ENCODE measurements around the gene MUC21. TPM values are rescaled to one million over a fixed set of nuclear protein-coding genes. Genes with fewer than 3 reads are reported as not detected.

MUC21 gene
- total RNA-seq (ENCODE audit: unreplicated experiment), result not detected
- long read RNA-seq, result 0 reads

DNA sequence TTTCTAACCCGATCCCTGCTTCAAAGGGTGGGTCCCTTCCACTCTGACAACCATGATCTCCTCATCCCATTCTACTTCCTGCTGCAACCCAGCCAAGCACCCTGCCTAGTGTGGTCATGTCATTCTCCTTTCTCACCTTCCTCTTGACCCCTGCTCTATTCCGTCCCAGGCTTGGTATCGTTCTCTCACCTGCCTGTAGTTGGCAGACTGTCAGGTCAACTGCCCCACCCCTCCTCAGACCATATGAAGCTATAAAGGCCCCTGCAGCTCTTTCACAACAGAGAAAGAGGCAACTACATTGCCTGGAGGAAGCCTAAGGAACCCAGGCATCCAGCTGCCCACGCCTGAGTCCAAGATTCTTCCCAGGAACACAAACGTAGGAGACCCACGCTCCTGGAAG is at the start of gene MUC21:
Gene MUC21 (plus strand): TSS at position 280 of the 400 bp plus-strand sequence. CDS start 241 bp downstream, outside the sequence.
- peaks cover 5% of the 10 kb centered on the region for H3K36me3 Mint-ChIP-seq (ENCODE audit: unreplicated experiment)

DNA sequence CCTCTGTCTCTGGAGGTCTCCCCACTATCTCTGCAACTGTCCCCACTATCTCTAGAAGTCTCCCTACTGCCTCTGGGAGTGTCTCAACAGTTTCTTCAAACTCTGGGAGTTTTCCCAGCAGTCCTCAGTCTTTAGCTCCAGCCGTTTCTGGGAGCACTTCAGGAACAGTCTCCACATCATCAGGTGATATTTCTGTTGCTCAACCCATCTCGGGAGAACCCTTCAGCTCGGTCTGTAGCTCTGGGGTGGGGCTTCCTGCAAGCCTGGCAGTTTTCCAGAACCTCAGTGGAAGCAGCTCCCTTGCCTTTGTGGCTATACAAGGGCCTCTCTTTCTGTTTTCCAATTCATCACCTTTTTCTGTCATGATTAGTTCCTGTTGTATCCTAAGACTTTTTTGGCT is 48.5 kb upstream of the MUC21 start:
- TF ChIP-seq, protein P1, sequence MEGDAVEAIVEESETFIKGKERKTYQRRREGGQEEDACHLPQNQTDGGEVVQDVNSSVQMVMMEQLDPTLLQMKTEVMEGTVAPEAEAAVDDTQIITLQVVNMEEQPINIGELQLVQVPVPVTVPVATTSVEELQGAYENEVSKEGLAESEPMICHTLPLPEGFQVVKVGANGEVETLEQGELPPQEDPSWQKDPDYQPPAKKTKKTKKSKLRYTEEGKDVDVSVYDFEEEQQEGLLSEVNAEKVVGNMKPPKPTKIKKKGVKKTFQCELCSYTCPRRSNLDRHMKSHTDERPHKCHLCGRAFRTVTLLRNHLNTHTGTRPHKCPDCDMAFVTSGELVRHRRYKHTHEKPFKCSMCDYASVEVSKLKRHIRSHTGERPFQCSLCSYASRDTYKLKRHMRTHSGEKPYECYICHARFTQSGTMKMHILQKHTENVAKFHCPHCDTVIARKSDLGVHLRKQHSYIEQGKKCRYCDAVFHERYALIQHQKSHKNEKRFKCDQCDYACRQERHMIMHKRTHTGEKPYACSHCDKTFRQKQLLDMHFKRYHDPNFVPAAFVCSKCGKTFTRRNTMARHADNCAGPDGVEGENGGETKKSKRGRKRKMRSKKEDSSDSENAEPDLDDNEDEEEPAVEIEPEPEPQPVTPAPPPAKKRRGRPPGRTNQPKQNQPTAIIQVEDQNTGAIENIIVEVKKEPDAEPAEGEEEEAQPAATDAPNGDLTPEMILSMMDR (IDR thresholded peaks at IDR 0.05; ENCODE audit: partially characterized antibody, unreplicated experiment), result no peak
- H3K27me3 Mint-ChIP-seq (ENCODE audit: unreplicated experiment), result peaks cover 4% of the 10 kb centered on the region
- no peak for DNase-seq
- no peaks in the 10 kb centered on the region for H3K4me1 Mint-ChIP-seq (ENCODE audit: low read depth, unreplicated experiment)
- H3K36me3 Mint-ChIP-seq (ENCODE audit: unreplicated experiment), result peaks cover 12% of the 10 kb centered on the region
- peaks cover 5% of the 10 kb centered on the region for H3K9me3 Mint-ChIP-seq (ENCODE audit: unreplicated experiment)
- no peak overlapping the region for H3K4me3 Mint-ChIP-seq (ENCODE audit: unreplicated experiment)
- no peak overlapping the region for H3K27ac Mint-ChIP-seq (ENCODE audit: unreplicated experiment)

More for the DNA sequence above, at the start of gene MUC21:
- no peak within 1 kb of the TSS for H3K4me3 Mint-ChIP-seq (ENCODE audit: unreplicated experiment)
- H3K27me3 Mint-ChIP-seq (ENCODE audit: unreplicated experiment), result no peaks in the 10 kb centered on the region
- H3K9me3 Mint-ChIP-seq (ENCODE audit: unreplicated experiment), result no peaks in the 10 kb centered on the region
- TF ChIP-seq, protein P1 (IDR thresholded peaks at IDR 0.05; ENCODE audit: partially characterized antibody, unreplicated experiment), result no peak
- H3K27ac Mint-ChIP-seq (ENCODE audit: unreplicated experiment), result no peak within 1 kb of the TSS
- DNase-seq, result no peak
- H3K4me1 Mint-ChIP-seq (ENCODE audit: low read depth, unreplicated experiment), result no peaks in the 10 kb centered on the region

DNA sequence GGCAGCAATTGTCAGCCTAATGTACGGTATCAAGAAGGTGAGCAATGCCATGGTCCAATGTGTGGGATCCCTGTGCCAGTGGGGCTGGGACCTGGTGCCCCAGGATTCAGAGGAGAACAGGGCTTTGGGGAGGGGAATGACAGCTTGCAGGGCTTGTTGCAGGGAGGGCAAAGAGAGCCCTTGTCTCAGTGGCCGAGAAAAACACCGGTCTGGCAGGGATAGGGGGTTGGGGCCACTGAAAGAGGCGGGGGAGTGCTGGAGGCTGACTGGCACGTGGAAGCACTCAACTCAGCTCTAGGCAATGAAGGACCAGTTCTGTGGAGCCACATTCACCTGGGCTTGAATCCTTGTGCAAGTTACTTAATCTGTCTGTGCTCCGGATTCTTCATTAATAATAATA is 46.3 kb upstream of the MUC21 start:
- H3K27me3 Mint-ChIP-seq (ENCODE audit: unreplicated experiment), result peaks cover 4% of the 10 kb centered on the region
- no peak for DNase-seq
- H3K4me3 Mint-ChIP-seq (ENCODE audit: unreplicated experiment), result no peak overlapping the region
- H3K9me3 Mint-ChIP-seq (ENCODE audit: unreplicated experiment), result peaks cover 5% of the 10 kb centered on the region
- H3K27ac Mint-ChIP-seq (ENCODE audit: unreplicated experiment), result no peak overlapping the region
- TF ChIP-seq, protein P1 (IDR thresholded peaks at IDR 0.05; ENCODE audit: partially characterized antibody, unreplicated experiment), result no peak
- H3K4me1 Mint-ChIP-seq (ENCODE audit: low read depth, unreplicated experiment), result no peaks in the 10 kb centered on the region
- H3K36me3 Mint-ChIP-seq (ENCODE audit: unreplicated experiment), result peaks cover 8% of the 10 kb centered on the region

DNA sequence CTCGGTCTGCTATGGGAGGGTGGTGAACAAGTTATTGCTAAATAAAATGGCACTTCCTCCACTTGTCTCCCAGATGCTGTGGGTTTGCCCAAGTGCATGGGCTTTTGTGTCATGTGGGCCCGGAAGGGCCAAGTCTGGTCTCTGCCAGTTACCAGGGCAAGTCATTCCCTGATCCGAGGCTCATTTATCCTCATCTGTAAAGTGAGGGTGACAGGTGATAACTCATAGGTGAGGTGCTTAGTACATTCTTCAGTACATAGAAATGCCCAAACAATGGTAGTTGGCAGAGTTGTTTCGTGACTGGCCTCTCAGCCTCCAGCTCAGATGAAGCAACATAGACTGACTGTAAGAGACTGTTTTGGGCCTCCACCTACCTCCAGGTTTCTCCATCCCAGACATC is 44.8 kb upstream of the MUC21 start:
- peaks cover 6% of the 10 kb centered on the region for H3K9me3 Mint-ChIP-seq (ENCODE audit: unreplicated experiment)
- no peak overlapping the region for H3K27ac Mint-ChIP-seq (ENCODE audit: unreplicated experiment)
- no peak for DNase-seq
- TF ChIP-seq, protein P1 (IDR thresholded peaks at IDR 0.05; ENCODE audit: partially characterized antibody, unreplicated experiment), result no peak
- H3K27me3 Mint-ChIP-seq (ENCODE audit: unreplicated experiment), result peaks cover 2% of the 10 kb centered on the region
- H3K4me3 Mint-ChIP-seq (ENCODE audit: unreplicated experiment), result no peak overlapping the region
- no peaks in the 10 kb centered on the region for H3K4me1 Mint-ChIP-seq (ENCODE audit: low read depth, unreplicated experiment)
- peaks cover 3% of the 10 kb centered on the region for H3K36me3 Mint-ChIP-seq (ENCODE audit: unreplicated experiment)

DNA sequence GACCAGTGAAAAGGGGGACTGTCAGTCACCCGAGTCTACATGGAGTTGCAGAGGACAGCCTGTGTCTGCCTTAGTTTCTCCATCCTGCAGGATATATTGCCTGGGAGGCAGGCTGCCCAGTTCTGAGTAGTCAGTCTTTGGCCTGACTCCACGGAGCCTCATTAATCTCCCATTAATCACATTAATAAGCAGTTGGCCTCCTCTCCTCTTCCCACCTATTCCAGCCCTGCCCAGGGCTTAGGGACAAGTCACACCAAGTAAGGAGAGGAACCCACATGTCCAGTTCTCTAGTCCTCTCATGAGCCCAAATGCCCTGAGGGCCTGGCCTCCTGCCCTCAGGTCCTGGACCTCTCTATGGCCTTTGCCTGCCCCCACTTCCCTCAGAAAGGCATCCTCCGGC is 44.0 kb upstream of the MUC21 start:
- peaks cover 2% of the 10 kb centered on the region for H3K27me3 Mint-ChIP-seq (ENCODE audit: unreplicated experiment)
- H3K4me1 Mint-ChIP-seq (ENCODE audit: low read depth, unreplicated experiment), result no peaks in the 10 kb centered on the region
- no peak overlapping the region for H3K27ac Mint-ChIP-seq (ENCODE audit: unreplicated experiment)

More for the DNA sequence above, 44.0 kb upstream of the MUC21 start:
- Mint-ChIP-seq H3K4me3 (ENCODE audit: unreplicated experiment) (no peak overlapping the region), H3K9me3 (ENCODE audit: unreplicated experiment) (peaks cover 2% of the 10 kb centered on the region), H3K36me3 (ENCODE audit: unreplicated experiment) (peaks cover 3% of the 10 kb centered on the region)
- TF ChIP-seq, protein P1 (IDR thresholded peaks at IDR 0.05; ENCODE audit: partially characterized antibody, unreplicated experiment), result no peak
- DNase-seq, result no peak
